ENCODE measurements around the gene SYT2. TPM values are rescaled to one million over a fixed set of nuclear protein-coding genes. Genes with fewer than 3 reads are reported as not detected.
"Not testable (repeated sequence)": the region's sequence is repeated elsewhere in the genome, so short reads cannot be mapped to it uniquely, and the experiment has no call there.

The SYT2 gene
- polyA plus RNA-seq, 12 donors, result 0.19 to 2.7 (median 0.44) TPM; not detected in 1

DNA sequence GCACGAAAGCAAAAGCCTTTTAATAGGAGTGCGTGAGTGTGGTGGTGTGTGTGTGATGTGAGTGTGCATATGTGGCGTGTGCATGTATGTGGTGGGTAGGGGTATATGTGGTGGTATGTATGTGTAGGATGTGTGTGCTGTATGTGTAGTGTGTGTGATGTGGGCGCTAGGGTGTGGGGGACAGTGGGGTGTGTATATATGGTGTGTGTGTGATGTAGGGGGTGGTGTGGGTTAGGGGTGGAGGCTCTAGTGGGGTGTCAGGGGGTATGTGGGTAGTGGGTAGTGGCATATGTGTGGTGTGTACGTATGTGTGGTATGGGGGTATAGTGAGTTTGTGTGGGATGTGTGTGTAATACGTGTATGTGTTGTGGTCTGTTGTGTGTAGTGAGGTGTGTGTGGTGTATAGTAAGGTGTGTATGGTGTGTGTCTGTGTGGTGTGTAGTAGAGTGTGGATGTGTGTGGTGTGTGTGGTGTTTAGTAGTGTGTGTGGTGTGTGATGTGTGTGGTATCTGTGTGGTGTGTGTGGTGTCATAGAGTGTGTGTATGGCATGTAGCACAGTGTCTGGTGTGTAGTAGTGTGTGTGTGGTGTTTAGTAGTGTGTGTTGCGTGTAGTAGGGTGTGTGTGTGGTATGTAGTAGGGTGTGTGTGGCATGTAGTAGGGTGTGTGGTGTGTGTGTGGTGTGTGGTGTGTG is 86.0 kb downstream of the SYT2 start:
- DNase-seq, result no peak

DNA sequence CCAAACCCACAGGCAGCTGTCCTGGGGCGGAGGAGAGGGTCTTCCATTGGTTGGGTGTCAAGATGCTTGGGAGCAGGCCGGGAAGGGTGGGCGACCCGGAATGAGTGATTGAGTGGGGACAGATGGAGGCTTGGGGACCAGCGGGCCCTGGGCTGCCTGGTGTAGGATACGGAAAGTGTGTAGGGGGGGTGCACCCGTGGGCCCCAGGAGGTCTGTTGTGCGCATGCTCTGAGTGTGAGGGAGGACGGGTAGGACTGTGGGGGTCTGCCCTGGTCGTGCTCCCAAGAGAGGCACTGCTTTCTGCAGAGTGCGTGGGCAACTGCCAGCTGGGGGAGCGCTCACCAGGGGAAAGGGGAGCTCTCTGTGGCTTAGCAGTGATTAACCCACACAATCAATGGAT is 86.8 kb downstream of the SYT2 start:
- DNase-seq, result not testable (repeated sequence)

DNA sequence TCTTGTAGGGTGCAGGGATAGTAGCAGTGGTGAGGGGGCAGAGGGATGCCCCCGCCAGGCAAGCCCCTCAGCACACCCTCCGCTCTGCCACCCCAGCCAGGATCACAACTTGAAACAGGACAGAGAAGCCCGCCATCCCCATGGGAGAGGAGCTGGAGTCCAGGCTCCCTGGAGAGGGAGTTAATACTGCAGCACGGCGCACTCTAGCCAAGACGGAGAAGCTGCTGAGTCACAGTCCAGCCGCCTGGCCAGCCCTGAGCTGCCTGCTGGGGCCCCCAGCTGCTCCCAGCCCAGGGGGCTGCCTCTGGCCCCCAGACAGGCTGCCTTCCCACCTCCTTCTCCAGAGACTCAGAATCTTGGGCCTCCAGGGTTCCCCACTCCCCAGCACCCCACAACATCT is 87.2 kb downstream of the SYT2 start:
- DNase-seq, result no peak

DNA sequence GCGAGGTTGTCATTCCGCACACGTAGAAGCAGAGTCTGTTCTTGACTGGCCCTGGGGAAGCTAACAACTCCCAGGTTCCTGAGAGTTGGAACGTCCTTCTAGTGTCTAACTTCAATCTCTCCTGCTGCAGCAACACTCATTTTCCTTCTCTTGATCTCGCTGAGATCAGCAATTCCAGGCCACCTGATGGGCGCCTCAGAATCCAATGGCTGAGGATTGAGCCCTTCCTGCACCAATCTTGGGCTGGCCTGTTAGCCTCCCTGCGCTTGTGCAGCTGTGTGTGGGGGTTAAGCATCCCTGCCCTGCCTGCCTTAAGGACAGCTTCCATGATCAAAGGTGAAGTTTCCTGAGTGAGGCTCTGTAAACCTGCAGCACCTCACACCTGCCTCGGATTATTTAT is 87.9 kb downstream of the SYT2 start:
- no peak for DNase-seq

DNA sequence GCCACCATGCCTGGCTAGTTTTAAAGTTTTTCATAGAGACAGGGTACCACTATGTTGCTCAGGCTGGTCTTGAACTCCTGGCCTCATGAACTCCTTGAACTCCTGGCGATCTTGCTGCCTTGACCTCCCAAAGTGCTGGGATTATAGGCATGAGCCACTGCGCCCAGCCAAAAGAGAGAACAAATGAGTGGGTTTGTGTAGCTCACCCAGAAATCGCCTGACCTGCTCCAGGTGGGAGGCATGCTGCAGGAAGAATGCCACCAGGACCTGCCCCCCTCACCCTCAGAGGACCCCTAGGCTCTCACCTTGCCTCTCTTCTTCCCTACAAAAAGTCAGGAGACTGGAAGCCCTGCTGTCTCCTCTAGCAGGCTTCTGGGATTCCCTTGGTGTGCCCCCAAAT is 88.8 kb downstream of the SYT2 start:
- no peak for DNase-seq

DNA sequence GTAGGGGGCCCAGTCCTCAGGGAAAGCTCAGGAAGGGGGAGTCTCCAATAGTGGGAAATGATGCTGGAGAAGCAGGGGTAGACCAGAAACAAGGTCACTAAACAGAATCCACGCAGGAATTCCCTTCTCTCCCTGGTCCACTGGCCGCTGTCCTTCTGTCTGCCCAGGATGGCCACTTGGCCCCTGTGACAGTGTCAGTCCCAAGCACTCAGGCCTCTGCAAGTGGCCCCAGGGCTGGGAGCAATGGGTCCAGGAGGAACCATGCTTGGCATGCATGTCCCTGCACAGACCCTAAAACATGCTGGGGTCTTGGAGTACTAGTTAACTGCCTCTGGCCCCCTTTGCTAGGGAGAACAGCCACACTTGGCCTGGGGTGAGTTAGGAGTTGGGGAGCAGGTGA is 90.2 kb downstream of the SYT2 start:
- not testable (repeated sequence) for DNase-seq

DNA sequence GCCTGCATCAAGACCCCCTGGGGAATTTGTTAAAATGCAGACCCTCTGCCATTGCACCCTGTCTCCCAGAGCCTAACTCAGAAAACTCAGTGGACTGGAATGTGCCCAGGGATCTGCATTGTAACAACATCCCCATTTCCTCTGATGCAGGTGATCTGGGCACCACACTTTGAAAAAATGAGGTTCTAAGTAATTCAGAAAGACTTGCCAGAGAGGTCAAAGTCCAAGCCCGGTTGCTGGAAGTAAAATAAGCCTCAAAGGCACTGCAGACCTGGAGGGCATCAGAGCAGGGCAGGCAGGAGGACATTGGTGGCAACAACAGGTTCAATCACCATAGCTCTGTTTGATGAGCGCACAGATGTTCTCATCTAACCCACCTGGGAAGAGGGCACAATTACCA is 90.7 kb downstream of the SYT2 start:
- no peak for DNase-seq

DNA sequence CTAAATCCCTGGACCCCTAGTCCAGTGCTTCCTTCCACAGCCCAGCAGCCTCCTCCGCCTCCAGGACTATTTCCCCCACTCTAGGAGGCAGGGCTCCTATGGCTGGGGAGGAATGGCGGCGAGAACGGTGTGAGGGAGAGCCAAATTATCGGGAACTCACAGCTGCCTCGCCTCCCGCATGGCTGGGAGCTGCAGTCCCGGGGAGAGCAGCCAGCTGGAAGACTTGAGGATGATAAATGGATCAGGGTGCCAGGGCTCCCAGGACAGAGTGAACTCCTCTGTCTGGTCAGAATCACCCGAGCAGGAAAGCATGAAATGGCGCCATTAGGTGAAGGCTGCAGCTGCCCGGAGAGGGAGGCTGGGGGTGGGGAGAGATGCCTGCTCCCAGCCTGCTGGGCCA is 91.2 kb downstream of the SYT2 start:
- not testable (repeated sequence) for DNase-seq

DNA sequence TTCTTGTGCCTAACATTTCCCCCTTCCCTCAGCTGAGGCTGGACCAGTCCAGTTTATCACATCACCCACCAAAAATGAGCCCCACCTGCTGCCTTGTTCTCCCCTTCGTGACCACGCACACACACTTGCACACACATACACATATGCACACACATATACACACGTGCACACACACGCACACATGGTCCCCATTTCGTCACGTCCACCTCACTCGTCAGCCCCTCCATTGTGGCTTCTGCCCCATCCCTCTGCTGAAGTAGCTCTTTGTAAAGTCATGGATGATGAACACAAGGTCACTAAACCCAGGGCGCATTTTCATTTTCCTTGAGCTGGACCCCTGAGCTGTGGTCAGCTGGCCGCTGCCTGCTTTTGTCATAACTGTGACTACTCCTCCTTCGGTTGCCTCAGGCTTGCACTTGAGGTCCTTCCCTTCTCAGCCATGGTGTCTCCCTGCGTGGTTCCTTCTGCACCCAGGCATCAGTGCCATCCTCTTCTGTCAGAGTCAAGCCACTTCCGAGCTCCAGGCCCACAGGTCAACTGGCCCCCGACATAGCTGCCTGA is 93.8 kb downstream of the SYT2 start:
- DNase-seq, result no peak

DNA sequence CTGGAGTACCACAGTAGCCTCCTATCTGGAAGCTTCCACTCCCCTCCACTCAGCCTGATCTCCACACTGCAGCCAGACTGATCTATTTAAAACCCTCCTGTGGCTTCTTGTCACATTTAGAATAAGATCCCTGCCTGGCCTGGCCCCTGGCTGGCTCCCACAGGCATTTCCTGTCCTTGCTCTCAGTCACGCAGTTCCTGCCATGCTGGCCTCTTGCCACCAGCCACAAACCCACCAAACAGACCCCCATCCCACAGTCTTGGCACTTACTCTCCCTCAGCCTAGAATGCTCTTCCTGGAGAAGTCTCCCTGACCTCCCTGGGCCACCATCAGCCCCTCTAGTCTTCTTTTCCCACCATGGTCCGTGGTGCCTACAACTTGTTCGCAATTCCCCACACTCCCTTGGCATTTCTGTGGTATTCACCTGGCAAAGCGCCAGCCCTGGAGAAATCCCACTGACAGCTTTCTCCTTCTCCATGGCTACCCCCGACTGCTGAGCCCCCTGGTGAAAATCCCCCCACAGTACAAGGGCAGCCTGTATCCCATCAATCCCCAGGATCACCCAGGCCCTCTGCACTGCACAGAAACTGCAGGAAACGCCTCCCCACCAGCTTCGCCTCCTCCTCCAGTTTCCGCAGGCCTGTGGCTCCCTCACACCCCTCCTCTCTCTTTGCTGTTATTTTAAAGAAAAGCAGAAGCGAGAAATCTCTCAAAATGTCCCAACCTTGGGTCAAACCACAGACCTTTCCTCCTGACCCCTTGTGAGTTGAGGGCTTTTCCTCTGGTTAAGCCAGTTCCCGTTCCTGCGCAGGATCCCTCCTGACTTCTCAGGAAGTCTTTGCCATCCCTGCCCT is 94.5 kb downstream of the SYT2 start:
- no peak for DNase-seq

DNA sequence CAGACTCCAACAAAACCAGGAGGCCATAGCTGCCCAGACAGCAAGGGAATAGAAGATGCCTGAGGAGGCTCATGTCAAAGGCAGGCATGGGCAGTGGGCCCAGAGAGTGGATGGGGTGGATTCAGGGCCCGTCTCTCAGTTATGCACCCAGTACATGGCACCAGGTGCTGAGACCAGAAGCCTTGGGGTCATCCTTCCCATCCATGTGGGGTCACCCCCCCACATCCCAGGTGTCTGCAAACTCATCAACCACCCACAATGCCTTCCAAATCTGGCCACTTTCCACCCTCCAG is 95.1 kb downstream of the SYT2 start:
- DNase-seq, result not testable (repeated sequence)

DNA sequence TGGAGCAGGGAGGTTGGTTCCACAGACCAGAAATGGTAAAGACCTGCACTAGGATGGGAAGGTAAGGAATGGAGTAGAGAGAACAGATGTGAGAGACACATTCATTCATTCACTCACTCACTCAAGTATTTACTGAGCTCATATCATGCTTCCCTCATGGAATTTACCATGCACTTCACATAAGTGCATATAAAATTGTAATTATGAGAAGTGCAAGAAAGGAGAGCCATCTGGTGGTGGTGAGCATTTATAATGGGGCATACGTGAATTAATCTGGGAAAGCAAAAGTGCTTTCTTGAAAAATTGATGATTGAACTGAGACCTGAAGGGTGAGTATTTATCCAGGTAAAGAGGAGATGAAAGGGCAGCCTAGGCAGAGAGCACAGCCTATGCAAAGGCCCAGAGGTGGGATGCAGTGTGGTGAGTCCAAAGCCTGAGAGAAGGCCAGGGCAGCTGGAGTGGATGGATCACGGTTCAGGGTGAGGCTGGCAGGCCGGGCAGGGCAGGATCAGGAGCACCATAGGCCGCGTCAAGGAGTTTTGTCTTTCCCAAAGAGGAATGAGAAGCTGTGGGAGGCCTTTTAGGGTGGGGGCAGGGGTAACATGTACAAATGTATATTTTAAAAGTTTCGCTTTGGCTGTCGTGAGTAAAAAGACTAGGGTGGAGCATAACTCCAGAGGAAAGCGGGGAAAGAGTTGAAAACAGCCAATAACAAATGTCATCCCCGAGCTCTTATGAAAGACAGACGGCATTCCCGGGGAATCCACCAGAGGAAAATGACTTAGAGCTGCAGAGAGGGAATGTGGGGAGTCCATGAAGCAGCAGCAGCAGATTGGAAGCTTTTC is 95.7 kb downstream of the SYT2 start:
- not testable (repeated sequence) for DNase-seq

DNA sequence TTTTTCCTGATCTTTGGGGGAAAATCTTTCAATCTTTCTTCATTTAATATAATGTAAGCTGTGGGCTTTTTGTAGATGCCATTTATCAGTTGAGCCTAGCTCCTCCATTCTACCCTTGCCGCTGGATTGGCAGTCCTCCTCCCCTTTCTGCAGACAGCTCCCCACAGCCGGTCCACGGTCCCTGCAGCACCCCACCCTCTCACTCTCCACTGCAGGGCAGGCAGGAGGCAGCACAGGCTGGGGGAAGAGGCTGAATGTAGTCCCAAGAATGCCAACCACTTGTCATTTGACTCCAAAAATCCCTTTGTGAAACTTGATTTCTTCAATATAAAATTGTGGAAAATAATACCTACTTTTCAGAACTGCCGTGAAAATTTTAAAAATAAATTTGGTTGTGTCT is 96.7 kb downstream of the SYT2 start:
- no peak for DNase-seq

DNA sequence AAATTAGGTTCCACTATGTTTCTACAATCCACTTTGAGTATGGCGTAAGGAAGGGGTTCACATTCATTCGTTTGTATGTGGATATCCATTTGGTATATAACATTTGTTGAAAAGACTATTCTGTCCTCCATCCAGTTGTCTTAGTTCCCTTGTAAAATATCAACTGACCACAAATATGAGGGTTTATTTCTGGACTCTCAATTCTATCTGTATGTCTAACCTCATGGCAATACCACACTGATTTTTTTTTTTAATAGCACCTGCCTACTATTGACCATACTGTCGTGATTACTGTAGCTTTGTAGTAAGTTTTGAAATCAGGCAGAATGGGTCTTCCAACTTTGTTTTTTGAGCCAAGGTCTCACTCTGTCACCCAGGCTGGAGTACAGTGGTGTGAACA is 98.2 kb downstream of the SYT2 start:
- not testable (repeated sequence) for DNase-seq

DNA sequence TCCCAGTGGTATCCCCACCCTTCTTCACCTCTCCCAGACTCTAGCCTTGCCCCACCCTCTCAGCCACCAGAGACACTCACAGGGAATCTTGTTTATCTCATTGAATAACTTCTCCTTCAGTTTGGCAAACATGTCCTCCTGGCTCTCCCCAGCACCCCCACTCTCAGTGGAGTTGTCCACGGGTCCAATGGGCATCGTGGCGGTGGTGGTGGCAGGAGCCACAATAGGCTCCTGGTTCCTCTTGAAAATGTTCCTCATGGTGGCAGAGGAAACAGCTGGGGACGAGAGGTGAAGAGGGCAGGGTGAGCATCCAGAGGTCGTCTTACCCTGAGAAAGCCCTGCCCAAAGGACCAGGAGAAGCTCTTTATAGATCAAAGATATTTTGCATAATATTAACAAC is 104.7 kb downstream of the SYT2 start:
- no peak for DNase-seq

DNA sequence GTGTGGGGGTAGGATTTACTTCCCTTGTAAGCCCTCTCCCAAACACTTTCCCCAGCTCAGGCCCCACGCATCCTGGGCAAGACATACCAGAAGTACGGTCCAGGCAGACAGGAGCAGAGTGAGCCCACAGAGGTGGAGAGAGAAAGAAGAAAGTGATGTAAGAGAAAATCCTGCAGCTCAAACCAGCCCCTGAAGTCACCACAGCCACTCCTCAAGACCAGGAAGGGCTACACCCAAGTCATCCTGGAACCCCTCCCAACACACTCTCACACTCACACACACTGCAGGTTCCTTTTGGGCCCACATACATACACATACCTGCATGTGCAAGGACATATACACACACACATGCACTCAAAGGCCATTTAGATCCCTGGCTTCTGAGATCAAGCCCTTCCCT is 106.8 kb downstream of the SYT2 start:
- no peak for DNase-seq

DNA sequence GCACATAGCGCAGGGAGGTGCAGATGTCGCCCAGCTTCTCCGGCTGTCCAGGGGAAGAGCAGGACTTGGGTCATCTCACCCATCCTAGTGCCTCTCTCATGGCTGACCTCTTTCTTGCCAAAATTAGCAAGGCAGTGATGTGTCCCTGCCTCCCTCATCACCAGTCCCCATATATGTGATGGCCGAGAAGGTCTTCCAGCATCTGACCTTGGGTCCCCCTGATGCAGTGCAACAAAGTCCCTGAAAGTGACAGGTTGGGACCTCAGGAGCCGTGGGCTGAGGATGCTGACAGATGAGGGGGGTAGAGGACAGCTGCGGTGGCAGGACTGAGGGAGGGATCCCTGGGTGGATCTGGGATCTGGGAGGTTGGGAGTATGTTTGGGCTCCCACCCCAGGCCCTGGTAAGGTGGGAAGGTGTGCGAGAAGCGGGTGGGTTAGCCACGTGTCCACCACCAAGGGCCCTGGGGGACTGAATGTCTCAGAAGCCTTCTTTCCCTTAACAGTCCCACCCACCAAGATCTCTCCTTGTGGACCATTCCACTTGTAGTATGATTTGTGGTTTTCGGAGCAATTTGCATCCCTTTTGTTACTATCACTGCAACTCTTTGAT is 109.7 kb downstream of the SYT2 start:
- no peak for DNase-seq

DNA sequence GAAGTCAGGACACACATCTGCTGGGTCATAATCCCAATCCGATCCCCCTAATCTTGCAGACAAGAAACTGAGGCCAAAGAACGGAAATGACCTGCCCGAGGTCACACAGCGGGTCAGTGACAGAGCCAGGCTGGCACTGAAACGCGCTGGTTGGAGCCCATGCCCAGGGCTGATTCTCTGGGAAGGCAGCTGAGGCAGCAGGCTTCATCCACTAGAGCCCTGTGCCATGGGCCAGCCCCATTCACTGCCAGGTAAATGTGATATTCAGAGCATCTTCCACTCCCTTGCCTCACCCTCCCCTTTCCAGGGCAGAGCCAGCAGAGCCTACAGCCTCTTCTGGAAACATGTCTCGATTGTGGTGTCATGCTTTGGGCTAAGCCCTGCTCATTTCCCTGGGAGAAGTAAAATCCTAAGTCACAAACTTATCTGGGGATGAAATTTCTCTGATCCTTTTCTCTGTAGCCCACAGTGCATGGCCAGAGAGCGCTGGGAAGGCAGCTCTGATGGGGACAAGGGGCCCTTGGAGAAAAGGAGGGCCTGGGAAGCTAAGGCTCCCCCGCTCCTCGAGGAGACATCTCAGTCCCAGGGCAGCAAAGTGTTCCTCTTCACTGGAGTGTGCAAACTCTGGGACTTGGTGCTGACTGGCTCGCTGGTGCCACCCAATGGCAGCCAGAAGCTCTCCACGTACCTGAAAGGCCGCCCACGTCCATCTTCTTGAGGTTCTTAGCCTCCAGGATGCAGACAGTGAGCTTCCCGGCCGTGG is 110.4 kb downstream of the SYT2 start:
- DNase-seq, result peak; percentile 62

DNA sequence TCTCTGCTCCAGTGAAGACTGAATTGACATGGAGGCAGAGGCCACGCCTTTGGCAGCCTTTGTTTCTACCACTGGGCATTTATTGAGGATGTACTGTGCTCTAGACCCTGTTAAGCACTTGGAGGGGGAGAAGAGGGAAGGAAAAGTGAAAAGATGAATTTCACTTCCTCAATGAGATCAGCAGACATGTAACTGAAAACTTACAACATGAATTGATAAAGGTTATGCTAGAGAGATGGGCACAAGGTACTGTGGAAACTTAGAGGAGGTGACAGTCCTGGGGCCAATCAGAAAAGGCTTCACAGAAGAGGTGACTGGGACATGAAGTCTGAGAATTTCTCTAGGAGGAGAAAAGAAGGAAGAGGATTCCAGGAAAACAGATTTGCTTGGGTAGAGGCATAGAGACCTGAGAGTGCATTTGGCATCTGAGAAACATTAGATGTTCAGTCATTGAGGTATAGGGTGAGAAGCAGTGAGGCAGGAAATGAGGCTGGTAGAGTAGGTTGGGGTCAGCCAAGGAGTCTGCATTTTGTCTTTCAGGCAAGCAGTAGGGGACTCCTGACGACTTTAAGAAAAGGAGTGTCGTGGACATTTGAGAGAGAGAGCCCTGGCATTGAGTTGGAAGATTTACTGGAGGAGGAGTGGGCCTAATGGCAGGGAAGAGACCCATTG is 113.0 kb downstream of the SYT2 start:
- DNase-seq, result no peak

DNA sequence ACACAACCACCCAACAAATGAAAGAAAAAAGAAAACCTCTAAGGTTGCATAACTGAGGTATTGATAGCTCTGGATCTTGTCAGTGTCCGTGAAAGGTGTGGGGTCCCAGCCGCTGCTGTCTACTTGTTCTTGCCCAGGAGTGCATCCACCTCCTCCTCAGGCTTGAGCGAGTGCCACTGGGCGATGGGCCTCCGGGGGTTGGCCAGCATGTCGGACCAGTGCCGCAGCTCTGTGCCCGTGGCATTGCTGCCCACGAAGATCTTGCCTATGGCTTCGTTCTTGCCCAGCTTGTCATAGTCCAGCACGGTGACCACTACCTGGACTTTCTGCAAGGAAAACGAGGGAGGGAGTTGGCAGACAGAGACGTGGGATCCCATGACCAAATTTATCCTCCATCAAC is 113.6 kb downstream of the SYT2 start:
- no peak for DNase-seq

DNA sequence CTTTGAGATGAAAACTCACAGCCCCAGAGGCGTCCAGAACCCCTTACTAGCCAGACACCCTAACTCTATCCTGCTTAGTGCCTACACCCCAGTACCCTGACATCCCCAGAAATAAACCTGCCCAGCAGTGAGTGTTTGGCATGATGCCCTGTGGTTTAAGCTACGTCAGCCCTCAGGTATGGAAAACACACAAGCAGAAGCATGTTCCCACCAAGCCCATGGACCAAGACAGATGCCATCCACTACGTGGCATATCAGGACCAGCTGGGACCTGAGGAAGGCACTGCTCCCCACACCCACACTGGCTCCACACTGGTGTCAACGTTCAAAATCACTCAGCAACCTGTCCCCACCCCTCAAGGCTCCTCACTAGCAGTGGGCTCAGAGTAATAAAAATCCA is 116.4 kb downstream of the SYT2 start:
- DNase-seq, result no peak

All from muscle of arm (tissue), 12 donors.